ENCODE data around the gene ST3GAL4. TPM values are rescaled to one million over a fixed set of nuclear protein-coding genes. Genes with fewer than 3 reads are reported as not detected.

Gene ST3GAL4
- total RNA-seq, 1 experiment from 2014 or later, result 13.6 TPM

DNA sequence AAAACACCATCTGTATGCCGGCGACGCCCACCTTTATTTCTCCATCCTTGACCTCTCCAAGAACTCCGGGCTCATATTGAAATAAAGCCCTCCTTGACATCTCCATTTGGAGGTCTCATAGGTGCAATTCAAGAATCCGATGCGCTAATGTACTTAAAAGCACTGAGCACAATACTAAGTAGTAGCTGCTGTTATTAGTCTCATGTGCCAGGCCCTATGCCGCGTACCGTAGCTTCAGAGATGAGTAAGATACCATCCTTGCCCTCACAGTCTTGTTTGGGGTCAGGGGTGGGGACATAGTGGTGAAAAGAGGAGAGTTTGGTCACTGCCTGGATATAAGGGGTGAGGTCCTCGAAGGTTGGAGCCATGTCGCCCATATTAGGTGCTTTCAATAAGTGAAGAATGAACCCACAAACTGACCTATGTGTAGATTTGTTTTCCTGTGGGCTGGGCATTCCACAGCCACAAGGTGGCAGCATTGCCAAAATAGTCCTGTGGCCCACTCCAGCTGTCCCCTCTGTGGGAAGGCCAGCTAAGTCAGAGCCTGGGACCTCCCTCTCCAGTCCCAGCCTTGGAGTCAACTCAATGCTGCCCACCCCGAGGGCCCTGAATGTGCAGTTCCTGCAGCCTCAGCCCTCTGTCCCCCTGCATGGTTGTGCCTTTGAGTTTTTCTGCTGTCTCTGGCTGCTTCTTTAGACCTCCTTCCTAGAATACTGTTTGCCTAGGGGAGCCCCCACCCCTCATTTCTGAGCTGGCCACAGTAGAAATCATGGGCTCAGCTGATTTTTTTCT lies 45.1 kb upstream of the ST3GAL4 start:
- no peak overlapping the region for H3K4me2 ChIP-seq (ENCODE audit: insufficient read depth, insufficient read length, low read length)
- H3K9ac ChIP-seq (ENCODE audit: extremely low read depth, insufficient read length, low read length), result no peak overlapping the region
- no peak overlapping the region for H2AFZ ChIP-seq (ENCODE audit: low read length)
- no peaks in the 10 kb centered on the region for H4K20me1 ChIP-seq (ENCODE audit: control insufficient read depth, insufficient read depth, insufficient read length)
- TF ChIP-seq, protein P1, sequence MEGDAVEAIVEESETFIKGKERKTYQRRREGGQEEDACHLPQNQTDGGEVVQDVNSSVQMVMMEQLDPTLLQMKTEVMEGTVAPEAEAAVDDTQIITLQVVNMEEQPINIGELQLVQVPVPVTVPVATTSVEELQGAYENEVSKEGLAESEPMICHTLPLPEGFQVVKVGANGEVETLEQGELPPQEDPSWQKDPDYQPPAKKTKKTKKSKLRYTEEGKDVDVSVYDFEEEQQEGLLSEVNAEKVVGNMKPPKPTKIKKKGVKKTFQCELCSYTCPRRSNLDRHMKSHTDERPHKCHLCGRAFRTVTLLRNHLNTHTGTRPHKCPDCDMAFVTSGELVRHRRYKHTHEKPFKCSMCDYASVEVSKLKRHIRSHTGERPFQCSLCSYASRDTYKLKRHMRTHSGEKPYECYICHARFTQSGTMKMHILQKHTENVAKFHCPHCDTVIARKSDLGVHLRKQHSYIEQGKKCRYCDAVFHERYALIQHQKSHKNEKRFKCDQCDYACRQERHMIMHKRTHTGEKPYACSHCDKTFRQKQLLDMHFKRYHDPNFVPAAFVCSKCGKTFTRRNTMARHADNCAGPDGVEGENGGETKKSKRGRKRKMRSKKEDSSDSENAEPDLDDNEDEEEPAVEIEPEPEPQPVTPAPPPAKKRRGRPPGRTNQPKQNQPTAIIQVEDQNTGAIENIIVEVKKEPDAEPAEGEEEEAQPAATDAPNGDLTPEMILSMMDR (conservative IDR thresholded peaks at IDR 0.05), result peak; percentile 90
- H2BK5ac ChIP-seq (ENCODE audit: insufficient read length, low read length), result no peak overlapping the region
- no peaks in the 10 kb centered on the region for H3K4me1 ChIP-seq (ENCODE audit: insufficient read depth, low read length)
- no peak overlapping the region for H4K5ac ChIP-seq (ENCODE audit: insufficient read length, low read depth, low read length)
- H3K27me3 ChIP-seq (ENCODE audit: insufficient read depth, low read length), result no peaks in the 10 kb centered on the region
- H2BK120ac ChIP-seq (ENCODE audit: low read depth, low read length, poor library complexity, severe bottlenecking), result no peak overlapping the region
- no peak overlapping the region for H3K14ac ChIP-seq (ENCODE audit: insufficient read depth, low read length)
- no peaks in the 10 kb centered on the region for H3K9me3 ChIP-seq (ENCODE audit: control insufficient read depth, low read depth, low read length)
- no peaks in the 10 kb centered on the region for H3K79me1 ChIP-seq (ENCODE audit: insufficient read depth, low read depth, low read length, poor library complexity, severe bottlenecking)
- no peak overlapping the region for H2AK5ac ChIP-seq (ENCODE audit: insufficient read length, low read length)
- H3K36me3 Mint-ChIP-seq (ENCODE audit: insufficient read depth in 1 of 3, low read depth in 3 of 3), result peaks cover 20 to 42% (median 37%) of the 10 kb centered on the region in 3 experiments; a peak in 6 of 7 replicates
- no peak overlapping the region for H3K56ac ChIP-seq (ENCODE audit: insufficient read length, low read depth, low read length)
- H3K79me2 ChIP-seq (ENCODE audit: insufficient read depth, low read length), result no peaks in the 10 kb centered on the region
- no peak overlapping the region for H4K91ac ChIP-seq (ENCODE audit: insufficient read length, low read depth, low read length)
- no peak overlapping the region for H2BK12ac ChIP-seq (ENCODE audit: insufficient read length, low read depth, low read length)
- H3K27ac ChIP-seq (ENCODE audit: insufficient read length, low read depth, low read length), result no peak overlapping the region
- no peak overlapping the region for H3K4me3 Mint-ChIP-seq
- H3K27me3 Mint-ChIP-seq (ENCODE audit: low read depth), result no peaks in the 10 kb centered on the region
- no peak overlapping the region for H2BK20ac ChIP-seq (ENCODE audit: low read depth, low read length, poor library complexity, severe bottlenecking)
- no peak overlapping the region for H3K27ac Mint-ChIP-seq
- no peak overlapping the region for H3K4ac ChIP-seq (ENCODE audit: low read depth, low read length)
- H4K8ac ChIP-seq (replicated peaks; ENCODE audit: insufficient read length, low read depth, low read length), result no peak overlapping the region
- no peaks in the 10 kb centered on the region for H3K9me3 Mint-ChIP-seq
- WGBS (ENCODE audit: extremely low coverage, insufficient read length, low lambda C conversion rate), result no CpG with 5 or more reads among the region's 12 CpGs
- no peaks in the 10 kb centered on the region for H3K23me2 ChIP-seq (ENCODE audit: insufficient read length, low read depth, low read length, poor library complexity, severe bottlenecking)
- DNase-seq, result peak; percentile 80
- no peak overlapping the region for H2BK15ac ChIP-seq (ENCODE audit: low read depth, low read length)
- H3K18ac ChIP-seq (ENCODE audit: insufficient read length, low read depth, low read length), result no peak overlapping the region
- H3T11ph ChIP-seq (ENCODE audit: low read length), result no peak overlapping the region
- H3K23ac ChIP-seq (ENCODE audit: insufficient read length, low read depth, low read length), result no peak overlapping the region
- peaks cover 0 to 2% of the 10 kb centered on the region in 2 experiments; a peak in 2 of 4 replicates for H3K4me1 Mint-ChIP-seq

Measured in H9 (cell line).